Left renal pelvis (tissue), 4 donors: ENCODE data around the gene SPATA18. TPM values are rescaled to one million over a fixed set of nuclear protein-coding genes. Genes with fewer than 3 reads are reported as not detected.

ENCODE experiments used
- DNase-seq, 4 donors: peaks; one replicate each; pipeline ENCODE4 v3.0.0-alpha.2; 2013; ENCODE audit warnings: low read depth in 4 of 4, low spot score in 3 of 4
- polyA plus RNA-seq, 4 donors: library from polyadenylated mRNA; unstranded; fragments of 120-200 nt; gene quantifications; one replicate each; pipeline ENCODE4 v1.2.1, GENCODE V29; 2013; ENCODE audit not compliant: insufficient read length in 4 of 4

SPATA18 gene
- polyA plus RNA-seq = 1 to 10 TPM; 1.3 to 1.8 (median 1.5) TPM

DNA sequence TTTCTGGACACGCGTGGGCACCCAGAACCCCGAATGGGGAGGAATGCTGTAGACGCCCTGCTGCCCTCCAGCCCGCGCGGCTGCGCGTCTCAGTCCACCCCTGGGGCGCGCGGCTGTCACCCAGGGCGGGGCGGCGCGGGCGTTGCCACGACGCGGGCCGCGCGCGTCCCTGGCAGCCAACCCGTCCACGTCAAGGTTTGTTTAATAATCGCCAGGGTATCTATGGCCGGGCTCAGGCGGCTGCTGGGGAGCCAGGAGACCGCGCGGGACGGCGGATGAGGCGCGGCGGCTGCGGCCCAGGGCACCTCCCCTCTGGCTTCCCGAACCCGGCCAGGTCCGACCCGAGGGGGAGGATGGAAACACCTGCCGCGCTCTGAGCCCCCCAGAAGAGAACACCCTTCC is at the start of gene SPATA18:
Gene SPATA18 (plus strand): TSS at position 92 of the 402 bp plus-strand sequence. CDS start 401 bp downstream, outside the sequence.
- DNase-seq = no peak

GRCh38 chr4:52001616-52002015 is 49.5 kb upstream of the SPATA18 start:
- no peak for DNase-seq

DNA sequence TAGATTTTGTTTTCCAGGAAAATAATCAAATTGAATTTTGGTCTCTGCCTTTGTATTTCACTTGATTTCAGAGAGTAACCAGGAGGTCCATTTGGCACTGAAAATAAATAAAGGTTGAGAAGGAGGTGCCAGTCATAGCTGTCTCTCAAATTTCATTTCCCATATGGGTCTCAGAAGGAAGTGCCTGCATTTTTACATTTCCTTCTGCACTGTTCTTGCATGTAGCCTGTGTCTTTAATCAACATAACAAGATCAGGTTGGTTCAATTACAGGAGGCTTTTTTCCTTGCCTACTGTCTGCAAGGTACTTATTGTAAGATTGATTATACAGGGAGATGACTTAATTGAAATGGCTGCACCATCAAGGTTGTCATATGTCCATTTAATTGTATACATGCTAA is 46.7 kb upstream of the SPATA18 start:
- DNase-seq = no peak

DNA sequence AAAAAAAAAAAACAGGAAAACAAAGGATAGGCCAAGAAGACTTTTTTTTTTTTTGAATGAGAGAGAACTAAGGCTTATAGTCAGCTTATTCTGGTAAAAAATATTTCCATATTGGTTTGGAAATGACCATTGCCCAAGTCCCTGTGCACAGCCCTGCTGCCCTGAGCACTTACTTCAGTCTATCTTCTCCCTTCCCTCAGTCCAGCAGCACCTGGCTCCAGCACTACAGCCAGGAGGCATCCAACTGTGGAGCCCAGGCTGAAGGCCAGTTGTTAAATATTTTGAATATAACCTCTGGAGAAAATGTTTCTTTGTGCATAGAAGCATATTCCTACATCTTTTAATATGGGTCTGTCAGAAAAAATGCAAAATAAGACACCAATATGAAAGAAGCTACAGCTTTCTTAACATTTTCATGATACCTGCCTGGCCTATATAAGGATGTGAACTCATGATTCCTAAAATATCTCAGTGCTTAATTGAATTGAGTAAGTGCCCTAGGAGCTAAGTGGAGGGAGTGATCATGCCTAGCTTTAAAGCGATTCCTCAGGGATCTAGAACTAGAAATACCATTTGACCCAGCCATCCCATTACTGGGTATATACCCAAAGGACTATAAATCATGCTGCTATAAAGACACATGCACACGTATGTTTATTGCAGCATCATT is 45.4 kb upstream of the SPATA18 start:
- DNase-seq = no peak

DNA sequence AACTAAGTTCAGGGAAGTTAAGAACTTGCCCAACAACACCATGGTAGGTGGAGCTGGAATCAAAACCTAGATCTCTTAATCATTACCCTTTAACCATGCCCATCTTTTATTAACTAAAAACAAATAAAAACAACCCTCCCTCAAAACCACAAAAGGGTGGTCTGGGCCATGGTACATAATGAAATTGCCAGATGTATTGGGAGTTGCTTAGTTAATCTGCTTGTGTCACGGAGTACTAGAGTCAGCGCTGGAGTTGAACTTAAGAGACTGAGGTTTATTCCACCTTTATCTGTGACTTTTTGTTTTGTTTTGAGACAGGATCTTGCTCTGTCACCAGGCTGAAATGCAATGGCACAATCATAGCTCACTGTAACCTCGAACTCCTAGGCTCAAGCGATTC is 44.2 kb upstream of the SPATA18 start:
- DNase-seq = no peak

DNA sequence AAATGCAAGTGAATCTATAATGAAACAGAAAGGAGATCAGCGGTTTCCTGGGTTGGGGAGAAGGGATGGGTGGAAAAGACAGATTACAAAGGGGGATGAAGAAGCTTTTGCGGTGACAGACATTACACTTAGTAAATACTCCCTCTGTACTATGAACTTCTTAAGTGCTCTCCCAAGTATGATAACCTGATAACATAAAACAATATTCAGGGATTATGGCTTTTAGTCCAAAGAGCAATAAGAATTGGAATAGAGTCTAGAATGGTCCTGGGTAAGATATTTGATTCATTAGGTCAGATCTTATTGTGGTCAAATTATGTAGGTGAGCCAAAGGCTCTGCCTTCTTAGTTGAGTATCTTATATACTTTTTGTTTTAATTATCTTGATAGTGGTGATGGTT is 40.1 kb upstream of the SPATA18 start:
- no peak for DNase-seq

GRCh38 chr4:52012651-52013050 is 38.5 kb upstream of the SPATA18 start:
- no peak for DNase-seq

- DNase-seq = no peak
Observed at GRCh38 chr4:52014903-52015302, 36.2 kb upstream of the SPATA18 start.

GRCh38 chr4:52015366-52015765 is 35.7 kb upstream of the SPATA18 start:
- no peak for DNase-seq

- no peak for DNase-seq
Observed at GRCh38 chr4:52016981-52017380, 34.1 kb upstream of the SPATA18 start.

- no peak for DNase-seq
Observed at GRCh38 chr4:52017814-52018213, 33.3 kb upstream of the SPATA18 start.

DNA sequence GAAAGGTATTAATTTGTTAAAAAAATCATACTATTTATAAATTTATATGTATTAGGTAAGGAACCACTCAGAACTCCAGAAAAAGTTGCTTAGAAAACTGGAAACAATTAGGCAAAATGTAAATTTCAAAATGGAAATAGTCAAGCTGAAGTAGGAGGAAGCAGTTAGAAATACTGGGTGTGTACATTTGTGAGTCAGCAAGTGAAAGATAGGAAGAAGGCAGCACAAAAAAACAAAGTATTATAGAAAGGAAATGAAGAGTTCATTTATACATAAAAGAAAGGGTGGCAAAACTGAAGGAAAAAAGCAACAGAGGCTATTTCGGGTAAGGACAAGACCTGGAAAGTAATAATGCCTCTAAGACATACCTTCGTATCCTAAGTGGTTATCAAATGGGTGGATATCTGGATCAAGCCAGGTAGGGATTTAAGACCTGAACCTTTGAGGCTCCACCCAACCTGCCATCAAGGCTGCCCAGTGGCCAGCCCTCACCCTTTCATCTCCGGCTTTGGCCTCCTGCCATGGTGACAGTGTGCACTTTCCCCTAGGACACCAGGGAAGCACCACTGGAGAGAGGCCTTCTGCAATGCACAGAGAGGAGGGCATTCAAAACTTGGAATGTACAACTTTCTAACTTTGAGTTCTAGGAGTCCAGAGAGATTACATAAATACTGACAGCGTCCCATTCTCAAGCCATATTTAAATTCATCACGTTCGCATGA is 31.0 kb upstream of the SPATA18 start, which contains the start of gene LRRC66:
Gene LRRC66 (minus strand): TSS at position 428 of the 722 bp plus-strand sequence. CDS start 2,750 bp downstream, outside the sequence.
- DNase-seq = no peak

DNA sequence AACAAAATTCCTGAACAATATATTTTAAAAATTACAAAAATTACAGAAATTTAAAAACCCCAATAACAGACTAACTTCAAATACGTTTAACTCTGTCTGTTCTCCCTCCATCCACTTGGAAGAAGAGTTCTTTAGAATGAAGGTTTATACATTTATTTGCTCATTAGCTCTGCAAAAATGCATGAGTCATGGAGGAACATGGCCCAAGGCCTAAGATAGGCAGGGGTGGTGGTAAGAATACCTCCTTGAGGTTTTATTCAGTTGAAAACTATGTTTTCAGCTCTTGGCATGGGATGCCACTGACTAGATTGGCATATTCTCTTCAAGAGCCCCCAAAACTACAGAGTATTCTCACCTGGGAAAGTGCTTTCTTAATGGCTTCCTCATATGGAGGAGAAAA is 22.1 kb upstream of the SPATA18 start:
- no peak for DNase-seq

GRCh38 chr4:52032005-52032404 is 19.1 kb upstream of the SPATA18 start:
- no peak for DNase-seq

DNA sequence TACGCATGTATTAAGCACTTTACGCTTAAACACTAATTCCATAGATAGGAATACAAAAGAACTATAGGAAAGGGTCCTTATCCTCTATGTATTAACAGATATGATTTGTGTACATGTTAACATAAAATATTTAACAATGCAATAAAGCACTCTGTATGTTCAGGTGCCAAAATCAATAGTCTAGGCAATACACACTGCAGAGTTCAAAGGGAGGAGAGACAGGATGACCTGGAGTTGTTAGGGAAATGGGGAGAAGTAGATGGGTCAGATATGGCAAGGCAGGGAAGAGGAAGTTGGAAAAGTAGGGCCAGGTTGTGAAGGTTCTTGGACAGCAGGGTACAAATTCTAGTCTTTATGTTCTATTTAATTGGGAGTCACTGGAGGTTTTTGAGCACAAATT is 15.9 kb upstream of the SPATA18 start:
- DNase-seq = no peak

- DNase-seq = no peak
Observed at GRCh38 chr4:52036886-52037530, 14.1 kb upstream of the SPATA18 start.

DNA sequence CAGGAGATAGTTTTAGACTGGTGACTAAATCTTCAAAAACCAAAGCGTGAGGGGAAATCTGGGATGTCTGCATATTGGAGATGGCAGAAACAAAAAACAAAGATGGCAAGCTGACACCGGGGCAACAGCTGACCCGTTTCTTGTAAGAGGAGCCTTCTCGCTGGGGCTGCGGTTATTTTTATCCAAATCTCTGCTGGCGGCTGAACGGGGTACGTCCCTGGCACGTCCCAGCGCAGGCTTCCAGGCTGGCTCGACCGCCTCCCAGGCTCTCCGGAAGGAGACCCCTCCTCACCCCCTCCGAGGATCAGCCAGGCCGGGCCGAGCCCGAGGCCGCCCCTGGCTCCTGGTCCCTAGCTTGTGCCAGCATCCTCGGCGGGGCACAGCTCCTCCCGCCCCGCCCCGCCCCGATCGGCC is 13.4 kb upstream of the SPATA18 start:
- peak in 1 of 4 donors; percentile 27 for DNase-seq

DNA sequence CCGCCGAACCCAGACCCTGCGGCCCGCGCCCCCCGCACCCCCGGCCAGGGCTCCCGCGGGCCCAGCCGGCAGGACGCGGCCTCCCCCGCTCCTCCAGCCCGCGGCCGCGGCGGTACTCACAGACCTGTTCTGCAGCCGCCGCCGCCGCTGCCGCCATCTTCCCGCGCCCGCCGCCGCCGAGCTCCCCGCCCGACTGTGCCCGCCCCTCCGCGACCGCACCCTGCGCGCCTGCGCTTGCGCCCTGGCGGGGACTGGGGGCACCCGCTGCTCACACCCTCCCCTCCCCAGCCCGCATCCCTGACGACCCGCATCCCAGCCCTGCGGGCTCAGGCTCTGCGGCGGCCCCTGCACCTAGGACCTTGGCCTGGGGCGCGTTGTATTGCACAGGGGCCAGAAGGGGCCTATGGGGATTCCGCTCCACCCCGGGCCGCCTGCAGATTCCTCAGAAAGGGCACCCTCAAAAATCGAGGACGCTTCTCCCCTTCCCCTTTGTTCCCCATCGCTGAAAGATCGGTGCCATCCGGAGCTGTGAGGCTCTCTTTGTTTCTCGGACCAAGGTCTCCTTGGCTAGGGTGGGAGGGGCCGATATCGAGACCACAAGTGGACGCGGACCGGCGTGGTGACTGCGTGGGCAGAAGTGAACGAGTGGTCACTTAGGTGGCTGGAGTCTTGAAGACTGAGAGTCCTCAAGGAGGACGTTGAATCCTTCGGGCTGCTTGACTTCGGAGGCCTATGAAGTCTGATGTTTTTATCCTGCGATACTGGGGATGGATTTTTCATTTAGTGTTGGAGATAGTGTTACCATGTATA is 12.8 kb upstream of the SPATA18 start, which contains the start of gene SGCB:
Gene SGCB (minus strand): TSS at position 197 of the 810 bp plus-strand sequence. CDS start 40 bp downstream, at position 157.
- DNase-seq = peak in 2 of 4 donors; percentile 35 to 50

DNA sequence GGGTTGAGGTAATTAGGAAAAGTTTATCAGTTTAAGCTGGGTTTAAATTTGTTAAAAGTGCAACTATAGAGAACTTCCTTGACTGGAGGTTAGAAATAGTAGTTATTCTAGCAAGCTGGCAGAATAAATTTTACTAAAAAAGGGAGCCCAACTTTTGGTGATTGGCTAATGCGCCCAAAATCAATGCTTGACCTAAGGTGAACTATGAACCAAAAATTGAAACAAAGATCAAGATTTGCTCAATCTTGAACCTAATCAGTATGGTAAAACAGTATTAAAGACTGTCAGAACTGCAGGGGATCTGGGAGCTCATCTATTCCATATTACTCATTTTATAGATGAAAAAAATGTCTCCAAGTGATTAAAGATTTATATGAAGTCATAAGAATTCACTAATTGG is 6.1 kb upstream of the SPATA18 start:
- no peak for DNase-seq

- no peak for DNase-seq
Observed at GRCh38 chr4:52049266-52049665, 1.8 kb upstream of the SPATA18 start.
